Measurements from ENCODE around the gene BLCAP.
"Not testable (repeated sequence)": the region's sequence is repeated elsewhere in the genome, so short reads cannot be mapped to it uniquely, and the experiment has no call there.

The BLCAP gene

GRCh38 chr20:37513779-37514359, 13.8 kb downstream of the BLCAP start:
- DNase-seq, result no peak

GRCh38 chr20:37511610-37512275, 15.9 kb downstream of the BLCAP start:
- DNase-seq, result no peak

- DNase-seq, result no peak
These were observed 17.4 kb downstream of the BLCAP start for GRCh38 chr20:37510226-37510625.

- DNase-seq, result no peak
These were observed 21.4 kb downstream of the BLCAP start for GRCh38 chr20:37506152-37506725.

GRCh38 chr20:37505263-37506151, 22.2 kb downstream of the BLCAP start:
- DNase-seq, result no peak

GRCh38 chr20:37504404-37505096, 23.1 kb downstream of the BLCAP start:
- DNase-seq, result no peak

GRCh38 chr20:37503256-37503927, 24.3 kb downstream of the BLCAP start:
- DNase-seq, result no peak

- DNase-seq, result no peak
These were observed 25.0 kb downstream of the BLCAP start for GRCh38 chr20:37502654-37503053.

- no peak for DNase-seq
These were observed 25.7 kb downstream of the BLCAP start for GRCh38 chr20:37501940-37502339.

- DNase-seq, result no peak
These were observed 27.4 kb downstream of the BLCAP start for GRCh38 chr20:37500311-37500710.

GRCh38 chr20:37498066-37498665, 29.5 kb downstream of the BLCAP start:
- no peak for DNase-seq

GRCh38 chr20:37494796-37495195, 32.9 kb downstream of the BLCAP start:
- DNase-seq, result no peak

GRCh38 chr20:37494301-37494700, 33.4 kb downstream of the BLCAP start:
- no peak for DNase-seq

- DNase-seq, result no peak
These were observed 34.7 kb downstream of the BLCAP start for GRCh38 chr20:37492945-37493344.

- no peak for DNase-seq
These were observed 35.5 kb downstream of the BLCAP start for GRCh38 chr20:37492096-37492625.

- DNase-seq, result no peak
These were observed 36.9 kb downstream of the BLCAP start for GRCh38 chr20:37490663-37491350.

GRCh38 chr20:37486209-37486608, 41.5 kb downstream of the BLCAP start:
- DNase-seq, result not testable (repeated sequence)

- no peak for DNase-seq
These were observed 43.3 kb downstream of the BLCAP start for GRCh38 chr20:37484331-37484730.

- no peak for DNase-seq
These were observed 46.1 kb downstream of the BLCAP start for GRCh38 chr20:37481610-37482009.

GRCh38 chr20:37480919-37481318, 46.8 kb downstream of the BLCAP start:
- DNase-seq, result no peak
